GM18520 (cell line): Measurements from ENCODE around the gene POLE.
A peak's percentile ranks its signal among the peaks of the same experiment; 100 is the strongest.

ENCODE experiments used
- ATAC-seq: cut with Tn5 transposase; IDR thresholded peaks from one replicate; pipeline ENCODE4 v1.9.1; 2021; ENCODE audit not compliant: unreplicated experiment

POLE gene, protein sequence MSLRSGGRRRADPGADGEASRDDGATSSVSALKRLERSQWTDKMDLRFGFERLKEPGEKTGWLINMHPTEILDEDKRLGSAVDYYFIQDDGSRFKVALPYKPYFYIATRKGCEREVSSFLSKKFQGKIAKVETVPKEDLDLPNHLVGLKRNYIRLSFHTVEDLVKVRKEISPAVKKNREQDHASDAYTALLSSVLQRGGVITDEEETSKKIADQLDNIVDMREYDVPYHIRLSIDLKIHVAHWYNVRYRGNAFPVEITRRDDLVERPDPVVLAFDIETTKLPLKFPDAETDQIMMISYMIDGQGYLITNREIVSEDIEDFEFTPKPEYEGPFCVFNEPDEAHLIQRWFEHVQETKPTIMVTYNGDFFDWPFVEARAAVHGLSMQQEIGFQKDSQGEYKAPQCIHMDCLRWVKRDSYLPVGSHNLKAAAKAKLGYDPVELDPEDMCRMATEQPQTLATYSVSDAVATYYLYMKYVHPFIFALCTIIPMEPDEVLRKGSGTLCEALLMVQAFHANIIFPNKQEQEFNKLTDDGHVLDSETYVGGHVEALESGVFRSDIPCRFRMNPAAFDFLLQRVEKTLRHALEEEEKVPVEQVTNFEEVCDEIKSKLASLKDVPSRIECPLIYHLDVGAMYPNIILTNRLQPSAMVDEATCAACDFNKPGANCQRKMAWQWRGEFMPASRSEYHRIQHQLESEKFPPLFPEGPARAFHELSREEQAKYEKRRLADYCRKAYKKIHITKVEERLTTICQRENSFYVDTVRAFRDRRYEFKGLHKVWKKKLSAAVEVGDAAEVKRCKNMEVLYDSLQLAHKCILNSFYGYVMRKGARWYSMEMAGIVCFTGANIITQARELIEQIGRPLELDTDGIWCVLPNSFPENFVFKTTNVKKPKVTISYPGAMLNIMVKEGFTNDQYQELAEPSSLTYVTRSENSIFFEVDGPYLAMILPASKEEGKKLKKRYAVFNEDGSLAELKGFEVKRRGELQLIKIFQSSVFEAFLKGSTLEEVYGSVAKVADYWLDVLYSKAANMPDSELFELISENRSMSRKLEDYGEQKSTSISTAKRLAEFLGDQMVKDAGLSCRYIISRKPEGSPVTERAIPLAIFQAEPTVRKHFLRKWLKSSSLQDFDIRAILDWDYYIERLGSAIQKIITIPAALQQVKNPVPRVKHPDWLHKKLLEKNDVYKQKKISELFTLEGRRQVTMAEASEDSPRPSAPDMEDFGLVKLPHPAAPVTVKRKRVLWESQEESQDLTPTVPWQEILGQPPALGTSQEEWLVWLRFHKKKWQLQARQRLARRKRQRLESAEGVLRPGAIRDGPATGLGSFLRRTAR (N-terminal part only)

GRCh38 chr12:132687211-132688164, at the start of gene POLE, which contains the start of gene PXMP2:
Gene POLE, minus strand, starts transcription at chr12:132687342. Its CDS starts 27 bp downstream, at chr12:132687315.
Gene PXMP2, plus strand, starts transcription at chr12:132687587. Its CDS starts 84 bp downstream, at chr12:132687671.
- peak; percentile 92 for ATAC-seq

DNA sequence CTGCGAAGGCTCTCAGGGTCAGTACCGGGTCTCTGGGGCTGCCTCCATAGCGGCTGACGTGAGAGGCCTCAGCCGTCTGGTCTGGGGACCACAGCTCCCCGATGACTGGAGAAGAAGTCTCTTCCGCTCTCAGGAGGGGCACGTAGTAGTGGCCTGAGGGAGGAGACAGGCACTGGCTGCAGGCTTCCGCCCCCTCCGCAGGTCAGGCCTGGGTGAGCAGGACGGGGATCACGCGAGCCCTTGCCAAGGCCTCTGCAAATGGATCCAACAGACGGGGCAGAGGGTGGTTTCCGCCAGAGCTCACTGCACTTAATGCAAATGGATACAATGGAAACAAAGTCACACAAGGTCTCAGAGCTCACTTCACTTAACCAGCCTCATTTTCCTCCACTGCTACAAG, 49.8 kb upstream of the POLE start:
- no peak for ATAC-seq

DNA sequence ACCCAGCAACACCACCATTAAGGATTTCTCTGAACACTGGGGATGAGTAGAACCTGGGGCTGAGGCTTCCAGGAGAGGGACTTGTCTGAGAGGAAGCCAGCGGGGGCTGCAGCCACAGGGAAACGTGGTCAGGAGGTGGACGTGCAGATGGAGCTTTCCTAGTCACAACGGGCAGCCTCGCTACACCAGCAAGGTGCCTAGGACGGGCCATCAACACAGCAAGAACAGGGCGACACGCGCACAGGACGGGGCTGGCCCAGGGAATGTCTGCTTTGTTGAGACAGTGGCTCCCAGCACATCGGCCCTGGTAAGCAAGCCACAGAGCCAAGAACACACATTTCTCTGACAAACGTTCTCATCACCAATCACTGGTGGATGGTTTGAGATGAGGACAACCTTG, 49.2 kb upstream of the POLE start:
- no peak for ATAC-seq

DNA sequence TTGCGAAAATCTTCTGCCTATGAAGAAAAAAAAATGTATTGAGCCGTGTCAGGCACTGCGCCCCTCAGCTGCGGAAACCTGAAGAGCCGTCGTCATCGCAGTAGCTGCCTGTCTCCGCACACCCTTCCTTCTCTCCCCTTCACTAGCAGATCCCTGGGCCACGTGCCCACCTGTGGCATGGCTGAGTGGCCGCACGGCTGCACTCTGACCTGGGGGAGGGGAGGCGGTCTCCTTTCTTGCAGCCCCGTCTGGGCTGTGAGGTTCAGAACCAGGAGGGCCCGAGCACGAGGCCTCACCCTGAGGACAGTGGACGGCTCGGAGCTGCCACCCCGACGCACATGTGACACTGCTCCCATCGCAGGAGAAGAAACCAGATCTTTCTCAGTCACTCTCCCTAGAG, 48.4 kb upstream of the POLE start:
- no peak for ATAC-seq

DNA sequence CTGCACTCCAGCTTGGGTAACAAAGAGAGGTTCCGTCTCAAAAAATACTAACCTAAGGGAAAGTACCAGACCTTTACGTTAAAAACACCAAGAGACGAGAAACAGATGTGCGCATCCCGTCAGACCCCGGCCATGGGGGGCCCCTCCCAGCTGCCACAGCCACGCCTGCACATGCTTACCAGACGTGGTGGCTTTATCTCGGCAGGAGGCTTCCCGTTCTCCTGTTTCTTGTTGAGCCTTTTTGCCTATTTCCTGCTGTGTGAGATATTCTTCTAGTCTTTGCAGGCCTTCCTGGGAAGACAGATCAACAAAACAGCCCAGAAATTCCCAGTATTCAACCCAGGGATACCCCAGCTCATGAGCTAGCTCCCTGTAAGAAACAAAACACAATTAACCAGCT, 47.1 kb upstream of the POLE start:
- no peak for ATAC-seq

GRCh38 chr12:132731574-132731973, 44.4 kb upstream of the POLE start:
- no peak for ATAC-seq

- ATAC-seq, result no peak
Observed at GRCh38 chr12:132730353-132730752, 43.2 kb upstream of the POLE start.

DNA sequence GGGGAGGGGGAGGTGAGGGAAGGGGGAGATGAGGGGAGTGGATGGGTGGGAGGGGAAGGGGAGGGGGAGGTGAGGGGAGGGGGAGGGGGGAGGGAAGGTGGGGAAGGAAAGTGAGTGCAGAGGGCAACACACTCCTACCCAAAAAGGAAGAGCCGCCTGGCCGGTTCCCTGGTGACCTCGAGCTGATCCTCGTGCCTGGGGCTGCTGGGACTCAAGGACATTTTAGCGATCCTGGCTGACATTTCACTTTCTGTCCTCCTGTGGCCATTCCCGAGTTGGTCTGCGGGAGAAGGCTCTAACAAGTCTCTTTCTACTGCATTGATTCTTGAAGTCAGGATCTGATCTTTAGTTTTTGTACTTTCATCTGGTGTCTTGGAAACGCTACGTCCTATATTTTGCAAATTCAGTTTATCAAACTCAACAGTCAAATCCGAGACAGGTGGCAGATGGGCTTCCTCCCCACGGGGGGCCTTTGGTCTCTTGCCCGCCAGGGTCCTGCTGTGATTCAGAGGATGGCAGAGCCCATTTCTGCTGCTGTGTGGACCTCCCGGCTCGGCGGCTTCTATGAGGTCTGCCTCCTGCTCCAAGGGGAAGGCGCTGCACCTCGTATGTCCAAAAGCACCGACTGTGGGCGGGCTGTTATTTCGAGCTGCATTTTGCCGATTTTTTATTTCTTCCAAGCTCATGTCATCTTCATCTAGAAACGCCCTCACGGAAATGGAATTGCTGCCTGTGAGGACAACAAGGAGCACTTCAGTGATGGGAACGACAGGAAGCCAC, 42.6 kb upstream of the POLE start:
- ATAC-seq, result no peak

- no peak for ATAC-seq
Observed at GRCh38 chr12:132728502-132728901, 41.4 kb upstream of the POLE start.

DNA sequence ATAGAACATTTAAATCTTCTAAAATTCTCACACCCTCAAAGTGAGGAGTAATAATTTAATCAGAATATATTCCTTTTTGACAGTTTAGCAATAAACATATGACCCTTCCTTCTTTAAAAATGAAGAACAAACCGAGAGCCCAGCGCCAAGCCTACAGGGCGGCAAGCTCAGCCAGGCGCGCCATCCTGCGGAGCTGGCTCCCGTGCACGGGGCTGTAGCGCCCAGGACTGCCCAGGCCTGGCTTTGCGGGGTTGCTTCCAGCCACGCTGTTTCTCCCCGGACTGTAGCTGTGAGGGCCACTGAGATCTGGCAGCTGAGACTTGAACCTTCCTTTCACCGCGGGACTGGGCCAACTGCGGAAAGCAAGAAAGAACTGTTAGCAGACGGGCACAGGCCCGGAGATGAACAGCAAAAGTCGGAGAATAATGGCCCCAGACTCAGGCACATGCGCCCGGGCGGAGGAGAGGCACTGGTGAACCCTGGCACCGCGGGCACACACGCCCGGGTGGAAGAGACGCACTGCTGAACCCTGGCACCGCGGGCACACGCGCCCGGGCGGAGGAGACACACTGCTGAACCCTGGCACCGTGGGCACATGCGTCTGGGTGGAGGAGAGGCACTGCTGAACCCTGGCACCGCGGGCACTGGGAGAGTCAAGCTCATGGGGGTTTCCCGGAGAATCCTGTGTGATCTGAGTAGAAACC, 40.1 kb upstream of the POLE start:
- ATAC-seq, result no peak

GRCh38 chr12:132726386-132726785, 39.2 kb upstream of the POLE start:
- no peak for ATAC-seq

GRCh38 chr12:132724506-132725241, 37.5 kb upstream of the POLE start:
- no peak for ATAC-seq

DNA sequence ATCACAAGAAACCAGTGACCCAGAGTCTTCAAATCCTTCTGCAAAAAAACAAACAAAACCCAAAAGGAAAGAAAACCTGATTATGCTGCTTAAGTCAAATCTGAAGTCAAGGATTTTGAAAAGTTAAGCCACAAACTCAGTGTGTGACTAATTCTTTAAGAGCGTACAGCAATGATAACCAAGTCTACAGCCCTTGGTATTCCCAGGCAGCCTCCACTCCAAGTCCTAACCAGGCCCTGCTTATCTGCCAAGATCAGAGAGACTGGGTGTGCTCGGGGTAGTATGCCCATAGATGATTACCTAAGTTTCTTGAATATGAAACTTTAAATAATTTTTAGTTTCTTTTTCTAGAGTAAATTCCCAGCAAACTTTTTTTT, 36.6 kb upstream of the POLE start:
- ATAC-seq, result no peak

DNA sequence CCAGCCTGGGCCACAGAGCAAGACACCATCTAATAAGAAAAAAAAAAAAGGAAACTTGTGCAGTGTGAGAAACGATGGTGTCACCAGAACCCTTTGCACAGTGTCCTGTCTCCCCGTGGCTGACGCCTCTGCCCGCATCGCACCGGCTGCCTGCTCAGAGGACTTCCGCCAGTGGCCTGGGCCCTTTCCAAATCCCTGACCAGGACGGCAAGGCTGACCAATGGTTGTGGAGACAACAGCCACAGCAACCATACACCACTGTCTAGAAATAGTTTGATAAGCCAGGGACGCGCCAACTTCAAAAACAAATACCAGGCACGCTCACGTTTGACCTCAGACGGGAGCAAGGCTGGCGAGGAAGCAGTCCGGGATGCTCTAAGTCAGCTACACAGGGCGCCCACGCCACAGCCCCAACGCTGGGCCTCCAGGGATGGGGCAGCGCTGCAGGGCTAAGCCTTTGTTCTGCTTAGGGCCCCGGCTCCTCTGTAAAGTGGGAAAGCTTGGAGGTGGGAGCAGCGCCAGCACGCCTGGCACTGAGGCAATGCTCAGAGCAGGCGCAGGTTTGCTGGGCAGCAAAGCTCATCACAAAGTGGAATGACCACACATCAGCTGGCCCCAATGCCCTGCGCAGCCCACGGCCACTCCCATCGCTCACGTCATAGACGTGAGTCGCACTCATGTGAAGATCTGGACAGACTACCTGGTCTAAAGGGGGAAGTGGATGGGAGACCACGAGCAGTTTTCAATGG, 36.0 kb upstream of the POLE start:
- no peak for ATAC-seq

DNA sequence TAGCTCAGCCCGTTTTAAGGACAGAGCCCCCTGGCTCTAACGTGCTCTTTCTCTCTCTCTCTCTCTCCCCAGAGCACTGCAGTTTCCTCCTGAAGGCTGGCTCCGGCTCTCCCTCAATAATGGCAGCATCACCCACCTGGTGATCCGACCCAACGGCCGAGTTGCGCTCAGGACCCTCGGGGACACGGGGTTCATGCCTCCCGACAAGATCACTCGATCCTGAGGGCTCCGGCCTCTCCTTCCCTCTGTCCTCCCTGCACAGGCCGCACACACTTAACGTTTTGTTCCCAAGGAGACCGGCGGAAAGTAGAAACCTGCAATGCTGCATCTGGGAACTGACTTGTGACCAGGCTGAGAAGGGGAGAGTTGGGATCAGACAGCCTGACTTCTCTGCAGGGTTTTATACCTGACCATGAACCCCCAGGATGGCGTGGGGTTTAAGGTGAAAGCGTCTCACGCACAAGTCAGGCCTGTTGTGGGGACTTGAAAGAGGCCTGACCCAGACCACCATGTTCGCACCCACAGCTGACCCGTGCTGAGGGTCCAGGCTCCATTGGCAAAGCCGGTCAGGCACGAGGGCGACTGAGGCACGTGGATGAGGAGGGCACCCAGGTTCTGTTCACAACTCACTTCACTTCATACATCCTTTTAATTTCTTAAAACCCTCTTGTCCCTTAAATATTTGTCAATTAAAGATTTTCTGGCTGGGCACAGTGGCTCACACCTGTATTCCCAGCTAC, 33.6 kb upstream of the POLE start:
- ATAC-seq, result no peak

GRCh38 chr12:132719954-132720324, 32.8 kb upstream of the POLE start:
- no peak for ATAC-seq
